GM18507 (cell line): Measurements from ENCODE around the gene TCERG1L.

Source experiments
- DNase-seq: peaks from one replicate; pipeline ENCODE4 v3.0.0; 2011; ENCODE audit warnings: low read depth; ENCODE audit not compliant: insufficient read length; ENCODE audit errors: extremely low spot score
- FAIRE-seq: peaks from 2 replicates; lab custom pipeline; 2011; peaks lifted over from hg19 to GRCh38; lab: Jason Lieb, UNC

The TCERG1L gene

DNA sequence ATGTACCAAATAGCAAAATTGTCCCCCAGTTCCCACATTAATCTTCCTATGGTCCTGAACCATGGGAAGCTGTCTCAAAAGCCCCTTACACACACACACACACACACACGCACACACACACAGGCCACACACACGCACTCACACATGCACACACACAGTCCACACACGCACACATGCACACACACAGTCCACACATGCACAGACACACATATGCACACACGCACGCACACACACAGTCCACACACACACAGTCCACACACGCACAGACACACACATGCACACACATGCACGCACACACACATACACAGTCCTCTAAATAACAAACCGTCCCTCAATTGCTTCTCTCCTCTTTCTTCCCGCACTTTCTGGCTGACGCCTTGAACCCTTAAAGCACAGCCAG is 265.3 kb downstream of the TCERG1L start:
- DNase-seq (no peak), FAIRE-seq (no peak)

DNA sequence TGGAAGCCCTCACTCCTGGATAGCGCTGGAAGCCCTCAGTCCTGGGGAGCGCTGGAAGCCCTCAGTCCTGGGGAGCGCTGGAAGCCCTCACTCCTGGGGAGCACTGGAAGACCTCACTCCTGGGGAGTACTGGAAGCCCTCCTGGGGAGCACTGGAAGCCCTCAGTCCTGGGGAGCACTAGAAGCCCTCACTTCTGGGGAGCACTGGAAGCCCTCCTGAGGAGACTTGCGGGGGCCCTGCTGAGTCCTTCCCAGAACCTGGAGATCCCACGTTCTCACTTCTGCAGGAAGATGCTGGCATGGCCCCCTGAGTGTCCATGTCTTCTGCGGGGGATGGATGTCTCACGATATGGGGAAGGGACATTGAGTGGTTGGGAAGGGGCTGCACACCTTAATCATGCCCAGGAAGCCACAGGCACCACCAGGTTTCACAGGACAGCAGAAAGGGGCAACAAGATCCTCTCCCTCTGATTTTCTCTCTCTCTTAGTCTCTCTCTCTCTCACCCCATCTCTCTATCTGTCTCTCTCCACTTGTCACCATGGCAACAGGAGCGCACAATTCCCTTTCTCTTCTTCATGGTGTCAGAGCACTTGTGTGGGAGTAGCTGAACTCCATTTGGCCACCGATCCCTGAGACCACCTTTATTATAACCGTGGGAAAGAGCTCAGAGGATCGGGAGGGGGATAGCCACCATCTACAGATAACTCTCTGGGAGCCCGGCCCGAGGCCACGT is 267.0 kb downstream of the TCERG1L start:
- no peak for DNase-seq
- no peak for FAIRE-seq

DNA sequence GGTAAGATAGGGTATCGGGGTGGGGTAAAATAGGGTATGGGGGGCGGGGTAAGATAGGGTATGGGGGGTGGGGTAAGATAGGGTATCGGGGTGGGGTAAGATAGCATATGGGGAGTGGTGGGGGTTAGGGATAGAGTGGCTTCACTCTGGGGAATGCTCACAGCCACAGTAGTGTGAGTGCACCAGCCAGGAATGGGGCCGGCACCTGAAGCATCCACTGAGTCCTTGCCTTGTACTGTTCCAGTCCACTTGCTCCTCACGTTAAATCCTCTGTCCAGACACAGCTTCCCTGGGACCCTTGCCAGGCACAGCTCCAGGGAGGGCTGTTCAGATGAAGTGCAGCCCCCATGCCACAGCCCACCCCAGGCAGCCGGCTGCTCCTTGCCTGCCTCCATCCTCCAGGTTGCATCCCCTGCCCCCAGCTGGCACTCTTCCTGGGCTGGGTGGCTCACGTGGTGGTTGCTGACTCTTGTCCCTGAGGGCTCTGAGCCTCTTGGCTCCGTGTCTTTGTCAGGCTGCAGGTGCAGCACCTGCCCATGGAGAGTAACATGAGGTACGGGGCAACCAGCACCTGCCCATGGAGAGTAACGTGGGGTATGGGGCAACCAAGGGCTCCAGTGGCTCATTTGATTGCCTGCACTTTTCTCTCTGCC is 268.4 kb downstream of the TCERG1L start:
- FAIRE-seq (no peak), DNase-seq (no peak)
